WERI-Rb-1 (cell line): ENCODE measurements around the gene TGM2.
A peak's percentile ranks its signal among the peaks of the same experiment; 100 is the strongest.
"Not testable (repeated sequence)": the region's sequence is repeated elsewhere in the genome, so short reads cannot be mapped to it uniquely, and the experiment has no call there.

Source experiments
- DNase-seq: peaks from one replicate; pipeline ENCODE4 v3.0.0-alpha.2; 2020
- H3K27ac ChIP-seq: fragments of 250-450 bp; sonication (Bioruptor Pico); 2 replicates; pipeline ENCODE4 v1.5.1; 2020; ENCODE audit warnings: mild to moderate bottlenecking, moderate library complexity
- H3K27me3 ChIP-seq: fragments of 250-450 bp; sonication (Bioruptor Pico); 2 replicates; pipeline ENCODE4 v1.5.1; 2021; ENCODE audit warnings: mild to moderate bottlenecking, low read depth, moderate library complexity; ENCODE audit not compliant: insufficient read depth, severe bottlenecking
- H3K36me3 ChIP-seq: fragments of 250-450 bp; sonication (Bioruptor Pico); 2 replicates; pipeline ENCODE4 v1.5.1; 2020; ENCODE audit warnings: mild to moderate bottlenecking, moderate library complexity
- H3K4me3 ChIP-seq: 2 replicates; pipeline ENCODE4 v1.5.1; 2011; ENCODE audit warnings: low read depth, mild to moderate bottlenecking, control low read depth, low read length
- H3K9me3 ChIP-seq: fragments of 250-450 bp; sonication (Bioruptor Pico); 2 replicates; pipeline ENCODE4 v1.5.1; 2021; ENCODE audit warnings: mild to moderate bottlenecking, moderate library complexity; ENCODE audit not compliant: severe bottlenecking
- CTCF ChIP-seq: IDR thresholded peaks from 2 replicates; pipeline ENCODE4 v1.5.1; 2011; ENCODE audit warnings: low read depth, mild to moderate bottlenecking, control low read depth, inconsistent platforms, low read length

The TGM2 gene

GRCh38 chr20:38108438-38108985 lies 56.6 kb downstream of the TGM2 start:
- H3K27me3 ChIP-seq, result no peaks in the 10 kb centered on the region
- DNase-seq, result peak; percentile 43
- H3K36me3 ChIP-seq, result no peaks in the 10 kb centered on the region

GRCh38 chr20:38107916-38108315 lies 57.2 kb downstream of the TGM2 start:
- not testable (repeated sequence) for H3K36me3 ChIP-seq, H3K9me3 ChIP-seq, H3K27ac ChIP-seq, H3K27me3 ChIP-seq, H3K4me3 ChIP-seq
- DNase-seq, result peak; percentile 50

More at GRCh38 chr20:38108438-38108985, 56.6 kb downstream of the TGM2 start:
- no peak overlapping the region for H3K4me3 ChIP-seq
- peak overlapping the region; percentile 50 for H3K27ac ChIP-seq
- TF ChIP-seq CTCF, result no peak
- no peaks in the 10 kb centered on the region for H3K9me3 ChIP-seq

GRCh38 chr20:38107386-38107785 lies 57.7 kb downstream of the TGM2 start:
- not testable (repeated sequence) for H3K9me3 ChIP-seq, H3K36me3 ChIP-seq, DNase-seq, H3K27ac ChIP-seq, H3K4me3 ChIP-seq, H3K27me3 ChIP-seq

- TF ChIP-seq CTCF, result no peak
- H3K9me3 ChIP-seq, result no peaks in the 10 kb centered on the region
- no peak for DNase-seq
- H3K27ac ChIP-seq, result no peak overlapping the region
- H3K27me3 ChIP-seq, result no peaks in the 10 kb centered on the region
- H3K4me3 ChIP-seq, result no peak overlapping the region
- no peaks in the 10 kb centered on the region for H3K36me3 ChIP-seq
Observed at GRCh38 chr20:38106461-38106860, 58.6 kb downstream of the TGM2 start.

GRCh38 chr20:38104285-38104684 lies 60.8 kb downstream of the TGM2 start:
- Histone ChIP-seq H3K27me3 (no peaks in the 10 kb centered on the region), H3K36me3 (no peaks in the 10 kb centered on the region), H3K27ac (no peak overlapping the region), H3K4me3 (no peak overlapping the region), H3K9me3 (peaks cover 3% of the 10 kb centered on the region)
- no peak for TF ChIP-seq CTCF
- DNase-seq, result no peak

- DNase-seq, H3K27me3 ChIP-seq, H3K9me3 ChIP-seq, H3K4me3 ChIP-seq, H3K27ac ChIP-seq, H3K36me3 ChIP-seq: not testable (repeated sequence)
Observed at GRCh38 chr20:38102206-38102605, 62.9 kb downstream of the TGM2 start.

- H3K27me3 ChIP-seq, result no peaks in the 10 kb centered on the region
- H3K27ac ChIP-seq, result no peak overlapping the region
- no peaks in the 10 kb centered on the region for H3K36me3 ChIP-seq
- no peak for DNase-seq
- no peak overlapping the region for H3K4me3 ChIP-seq
- no peak for TF ChIP-seq CTCF
- H3K9me3 ChIP-seq, result peaks cover 3% of the 10 kb centered on the region
Observed at GRCh38 chr20:38098952-38099351, 66.1 kb downstream of the TGM2 start.
